Non-pigmented ciliary epithelial cell (primary cell): Measurements from ENCODE around the gene ENHO.

Source experiments
- DNase-seq: peaks from one replicate; pipeline ENCODE4 v3.0.0-alpha.2; 2010; ENCODE audit warnings: low read depth

ENHO gene

DNA sequence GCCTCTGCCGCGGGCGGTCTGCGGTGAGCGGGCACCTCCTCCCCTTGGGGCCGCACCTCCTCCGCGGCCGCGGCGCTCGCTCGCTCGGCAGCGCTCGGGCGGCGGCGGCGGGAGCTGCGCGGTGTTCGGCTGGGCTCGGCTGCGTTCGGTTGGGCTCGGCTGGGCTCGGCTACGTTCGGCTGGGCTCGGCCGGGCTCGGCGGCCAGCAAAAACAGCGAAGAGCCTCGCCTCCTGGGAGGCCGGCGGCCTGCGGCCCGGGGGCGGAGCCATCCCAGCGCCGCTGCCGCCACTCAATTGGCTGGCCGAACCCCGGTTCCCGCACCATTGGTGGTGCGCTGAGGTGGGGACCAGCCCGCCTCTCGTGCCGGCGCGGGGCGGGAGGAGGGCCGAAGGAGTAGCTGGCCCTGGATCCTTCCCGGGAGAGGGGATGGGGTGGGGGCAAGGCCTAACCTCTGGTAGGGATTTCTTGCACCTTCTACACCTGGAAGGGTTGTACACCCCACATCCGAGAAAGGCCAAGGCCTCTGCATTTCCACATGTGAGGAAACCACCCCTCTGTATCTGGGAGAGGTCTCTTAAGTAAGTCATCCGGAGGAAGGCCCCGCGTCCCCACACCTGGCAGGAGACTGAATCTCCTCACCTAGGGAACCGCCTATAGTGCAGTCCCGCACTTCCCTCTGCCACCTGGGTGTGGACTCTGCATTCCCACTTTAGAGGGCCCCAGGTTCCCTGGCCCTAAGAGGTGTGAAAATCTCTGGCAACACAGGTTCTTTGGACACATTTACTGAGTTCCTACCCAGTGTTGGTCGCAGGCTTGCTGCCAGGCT, at the start of gene ENHO:
Gene ENHO (minus strand): TSS at position 20 of the 827 bp plus-strand sequence. CDS start 1,295 bp downstream, outside the sequence.
- DNase-seq: no peak

DNA sequence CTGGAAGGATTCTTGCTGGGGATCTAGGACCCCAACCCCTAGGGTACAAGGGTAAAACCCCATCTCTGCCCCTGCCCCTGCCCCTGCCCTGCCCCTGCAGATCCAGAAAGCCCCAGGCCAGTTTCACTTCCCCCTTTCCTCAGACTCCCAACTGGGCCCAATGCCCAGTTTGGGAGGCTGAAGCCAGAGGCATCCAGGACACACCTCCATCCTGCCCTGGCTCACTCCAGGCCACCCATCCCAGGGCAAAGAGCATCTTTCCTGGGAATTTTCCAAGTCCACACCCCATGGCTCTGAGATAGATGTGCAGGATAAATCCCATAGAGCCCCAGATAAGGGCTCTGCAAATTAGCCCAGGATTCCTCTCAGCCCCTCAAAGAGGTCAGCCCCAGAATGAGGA, 49.3 kb upstream of the ENHO start:
- DNase-seq: no peak

- DNase-seq: no peak
Observed at GRCh38 chr9:34571481-34571810, 48.7 kb upstream of the ENHO start.

DNA sequence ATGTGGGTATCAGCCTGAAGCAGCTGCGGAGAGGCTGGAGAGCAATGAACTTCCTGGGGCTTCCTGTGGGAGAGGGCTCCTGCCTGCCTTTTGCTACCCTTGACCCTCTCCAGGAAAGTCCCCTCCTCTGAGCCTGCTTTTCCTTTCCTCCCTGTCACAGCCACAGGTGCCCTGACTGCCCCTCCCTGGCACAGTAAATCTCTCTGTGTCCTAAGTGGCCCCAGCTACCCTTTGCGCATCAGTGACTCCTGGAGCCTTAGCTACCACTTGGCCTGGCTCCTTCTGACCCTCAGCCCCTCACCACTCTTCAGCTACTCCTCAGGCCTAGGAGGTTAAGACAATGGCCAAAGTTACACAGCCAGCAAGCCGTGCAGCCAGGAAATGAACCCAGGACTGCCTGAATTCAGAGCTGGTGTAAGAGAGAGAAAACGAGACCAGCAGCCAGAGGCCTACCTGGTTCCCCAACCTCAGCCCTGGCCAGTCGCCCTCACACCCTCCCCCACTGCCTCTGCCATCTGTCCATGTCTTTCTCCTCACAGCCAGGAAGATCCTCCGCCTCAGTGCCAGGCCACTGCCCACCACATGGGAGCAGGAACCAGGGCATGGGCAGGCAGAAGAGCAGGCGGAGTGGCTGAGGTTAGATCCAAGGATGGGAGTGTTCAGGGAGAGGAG, 48.2 kb upstream of the ENHO start:
- no peak for DNase-seq

GRCh38 chr9:34570376-34570775, 47.6 kb upstream of the ENHO start:
- DNase-seq: no peak

- DNase-seq: no peak
Observed at GRCh38 chr9:34568774-34569173, 46.0 kb upstream of the ENHO start.

- DNase-seq: no peak
Observed at GRCh38 chr9:34568133-34568532, 45.3 kb upstream of the ENHO start.

DNA sequence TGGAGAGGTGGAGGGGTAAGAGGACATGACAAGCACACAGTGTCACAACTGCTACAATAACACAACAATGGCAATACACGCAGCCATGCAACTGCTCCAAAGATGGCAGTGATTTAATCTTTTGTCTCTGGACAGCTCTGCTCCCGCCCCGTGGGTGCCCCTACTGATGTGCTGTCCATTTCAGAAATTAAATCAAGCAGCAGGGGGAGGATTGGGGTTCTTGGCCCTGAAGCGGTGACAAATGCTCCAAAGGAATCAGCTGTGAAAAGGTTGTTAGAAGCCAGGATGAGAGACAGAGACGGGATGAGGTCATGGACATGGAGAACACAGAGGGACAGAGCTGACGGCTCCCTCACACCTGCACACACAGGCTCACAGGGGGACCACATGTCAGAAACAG, 44.2 kb upstream of the ENHO start:
- DNase-seq: no peak

DNA sequence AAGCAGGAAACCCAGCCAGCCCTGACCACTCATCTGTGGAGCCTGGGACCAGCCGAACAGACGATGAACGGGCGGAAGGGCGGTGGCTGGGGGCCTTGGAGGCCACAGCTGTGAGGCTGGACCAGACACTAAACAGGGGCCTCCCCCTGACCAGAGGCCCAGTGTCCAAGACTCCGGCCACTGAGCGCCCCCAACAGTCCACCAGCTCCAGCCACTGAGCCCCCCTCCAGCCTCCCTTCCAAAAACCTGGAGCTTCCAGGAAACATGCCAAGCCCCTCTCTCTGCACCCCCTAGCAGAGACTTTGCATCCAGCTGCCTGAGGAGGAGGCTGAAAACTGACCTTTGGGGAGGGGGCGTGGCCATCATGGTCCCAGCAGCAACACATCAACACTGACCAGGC, 43.5 kb upstream of the ENHO start:
- DNase-seq: no peak

- no peak for DNase-seq
Observed at GRCh38 chr9:34565856-34566255, 43.1 kb upstream of the ENHO start.

DNA sequence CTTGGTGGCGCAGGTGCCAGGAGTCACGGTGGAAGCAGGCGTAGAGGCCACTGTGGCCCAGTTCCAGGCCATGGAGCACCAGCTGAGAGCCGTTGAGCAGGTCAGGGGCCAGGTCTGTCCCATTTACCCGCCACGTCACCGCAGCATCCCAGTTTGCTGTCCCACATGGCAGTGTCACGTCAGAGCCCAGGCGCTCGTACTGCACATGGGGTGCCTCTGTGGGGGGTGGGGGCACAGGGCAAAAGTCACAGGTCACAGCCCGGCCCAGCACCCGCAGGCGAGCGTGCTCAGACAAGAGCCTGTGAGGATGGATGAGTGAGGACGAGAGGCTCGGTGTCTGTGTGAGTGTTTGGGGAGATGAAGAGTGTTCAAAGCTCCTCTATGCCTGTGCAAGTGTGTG, 41.8 kb upstream of the ENHO start:
- DNase-seq: no peak

DNA sequence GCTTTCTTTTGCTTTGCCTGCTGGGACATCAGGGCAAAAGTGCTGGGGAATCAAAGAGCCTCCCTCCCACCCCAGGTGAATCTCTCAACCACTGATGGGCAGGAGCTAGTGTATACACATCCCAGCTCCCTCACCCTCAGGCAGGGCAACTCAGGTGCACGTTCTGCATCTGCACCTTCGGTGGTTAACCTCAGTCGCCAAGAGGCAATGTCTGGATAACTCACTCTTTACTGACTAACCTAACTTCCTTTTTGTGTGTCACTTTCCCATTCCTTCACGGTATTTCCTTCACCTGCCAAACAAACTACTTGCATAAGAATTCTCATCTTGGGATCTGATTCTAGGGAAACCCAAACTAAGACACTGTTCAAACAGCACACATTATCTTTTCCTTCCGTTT, 40.5 kb upstream of the ENHO start:
- no peak for DNase-seq

GRCh38 chr9:34562135-34562745, 39.5 kb upstream of the ENHO start:
- DNase-seq: no peak

DNA sequence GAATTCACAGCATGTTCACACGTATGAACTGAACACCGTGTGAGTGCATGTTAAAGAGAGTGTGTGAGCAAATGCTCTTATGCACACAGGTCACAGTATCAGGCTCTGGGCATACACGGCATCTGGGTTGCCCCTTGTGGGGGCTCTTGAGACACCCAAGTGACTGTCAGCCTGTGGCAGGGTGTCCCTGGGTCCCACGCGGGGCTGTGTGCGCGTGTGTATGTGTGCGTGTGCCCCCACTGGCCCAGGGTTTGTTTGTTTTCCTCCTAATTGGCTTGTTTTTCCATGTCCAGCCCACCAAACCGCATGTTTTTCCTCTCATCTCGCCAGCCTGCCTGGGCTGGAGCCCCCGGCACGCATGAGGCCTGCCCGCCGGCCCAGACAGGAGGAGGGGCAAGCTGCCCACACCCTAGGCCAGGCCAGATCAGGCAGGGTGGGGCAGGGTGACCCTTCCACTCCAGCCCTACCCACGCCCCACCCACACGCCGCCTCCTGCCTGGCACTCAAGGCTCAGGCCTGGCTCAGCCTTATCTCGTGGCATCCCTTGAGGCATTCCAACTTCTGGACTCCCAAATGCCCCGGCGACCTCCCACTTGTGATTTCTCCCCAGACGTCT, 37.9 kb upstream of the ENHO start:
- no peak for DNase-seq

GRCh38 chr9:34559624-34560455, 37.0 kb upstream of the ENHO start:
- DNase-seq: no peak

GRCh38 chr9:34558919-34559623, 36.3 kb upstream of the ENHO start:
- DNase-seq: no peak

DNA sequence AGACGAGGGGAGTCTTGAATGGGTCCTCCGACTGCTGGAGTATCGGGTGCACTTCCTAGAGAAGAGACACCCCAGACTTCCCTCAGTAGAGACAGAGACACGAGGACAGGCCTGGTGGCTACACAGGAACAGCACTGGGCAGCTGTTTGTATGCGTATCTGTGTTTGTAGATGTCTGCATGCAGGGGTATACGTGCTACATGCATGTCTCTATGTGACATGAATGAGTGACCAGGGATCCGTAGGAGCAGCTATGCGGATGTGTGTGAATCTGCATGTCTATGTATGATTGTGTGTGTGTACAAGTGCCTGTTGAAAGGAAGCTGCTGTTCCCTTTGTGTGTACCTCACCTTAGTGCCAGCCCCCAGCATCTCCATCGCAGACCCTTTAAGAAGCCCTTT, 35.6 kb upstream of the ENHO start:
- DNase-seq: no peak

- no peak for DNase-seq
Observed at GRCh38 chr9:34557426-34558321, 34.9 kb upstream of the ENHO start.

- DNase-seq: no peak
Observed at GRCh38 chr9:34556949-34557348, 34.2 kb upstream of the ENHO start.

DNA sequence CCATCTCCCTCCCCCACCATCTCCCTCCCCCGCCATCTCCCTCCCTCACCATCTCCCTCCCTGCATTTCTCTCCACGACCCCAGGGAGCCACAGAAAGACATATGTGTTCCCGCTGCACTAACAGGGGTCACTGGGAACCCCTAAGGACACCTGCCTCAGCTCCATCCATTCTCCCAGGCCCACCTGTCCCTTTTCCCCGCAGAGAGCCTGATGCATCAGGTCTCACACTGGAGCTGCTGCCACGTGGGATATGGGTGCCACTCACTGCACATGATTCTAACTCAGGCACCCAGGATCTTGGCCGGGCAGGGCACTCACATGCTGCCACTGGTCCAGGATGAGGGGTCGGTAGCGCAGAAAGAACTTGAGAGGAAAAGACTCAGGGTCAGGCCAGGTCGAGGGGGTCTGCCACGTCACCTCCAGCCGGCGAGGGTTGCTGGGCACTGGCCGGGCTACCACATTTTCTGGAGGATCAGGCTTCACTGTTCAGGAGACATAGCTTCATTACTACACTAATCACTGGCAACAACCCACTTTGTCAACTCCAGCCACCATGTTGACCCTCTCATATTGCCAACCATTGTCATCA, 33.2 kb upstream of the ENHO start:
- no peak for DNase-seq
